ENCODE results near the gene CHCHD6.

Gene CHCHD6

DNA sequence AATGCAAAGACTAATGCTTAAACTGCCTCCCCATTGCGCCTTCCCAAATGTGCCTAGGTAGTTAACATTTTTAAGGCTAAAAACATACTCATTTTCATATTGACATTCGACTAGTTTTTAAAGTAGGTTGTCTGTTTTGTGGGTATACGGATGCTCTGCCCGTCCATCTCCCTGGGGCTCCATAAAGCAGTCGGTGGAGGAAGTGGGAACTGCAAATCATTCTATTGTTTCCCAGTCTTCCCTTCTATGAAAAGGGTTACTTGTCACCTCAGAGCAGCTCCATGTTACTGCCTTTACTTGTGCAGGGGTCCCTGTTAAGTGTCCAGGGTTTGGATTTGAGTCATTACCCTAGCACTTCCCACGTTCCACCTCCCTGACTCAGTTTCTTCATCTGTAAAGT is 10.9 kb downstream of the CHCHD6 start:
- TF ChIP-seq CTCF (IDR thresholded peaks at IDR 0.05) = no peak
- Histone ChIP-seq H3K27me3 (no peaks in the 10 kb centered on the region), H3K4me3 (no peak overlapping the region), H3K27ac (no peak overlapping the region), H3K4me1 (no peaks in the 10 kb centered on the region), H3K36me3 (no peaks in the 10 kb centered on the region), H3K9me3 (no peaks in the 10 kb centered on the region)
- no peak for DNase-seq
- intact Hi-C loops (cut with DNase I; ENCODE audit: low total_unique reads) = no loop called here

DNA sequence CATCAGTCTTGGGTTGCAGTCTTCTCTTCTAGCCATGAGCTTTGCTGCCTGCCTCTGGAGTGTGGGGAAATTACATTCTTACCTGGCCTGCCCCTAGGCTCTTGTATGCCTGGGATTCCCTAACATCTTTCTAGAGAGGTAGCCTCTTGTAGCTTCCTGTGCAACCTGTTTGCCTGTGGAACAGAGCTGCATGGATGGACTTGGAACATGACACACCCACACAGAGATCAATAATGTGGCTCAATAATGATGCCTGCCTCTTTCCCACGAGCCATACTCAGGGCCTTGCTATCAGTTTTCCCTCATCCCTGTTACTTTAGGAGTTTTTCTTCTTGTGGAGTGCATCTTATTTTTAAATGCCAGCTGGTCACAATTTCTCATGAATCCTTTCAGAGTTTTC is 11.4 kb downstream of the CHCHD6 start:
- H3K27me3 ChIP-seq = no peaks in the 10 kb centered on the region
- intact Hi-C loops (cut with DNase I; ENCODE audit: low total_unique reads) = no loop called here
- no peak for DNase-seq
- TF ChIP-seq CTCF (IDR thresholded peaks at IDR 0.05) = no peak
- H3K36me3 ChIP-seq = no peaks in the 10 kb centered on the region
- H3K4me1 ChIP-seq = no peaks in the 10 kb centered on the region
- no peak overlapping the region for H3K27ac ChIP-seq
- H3K9me3 ChIP-seq = no peaks in the 10 kb centered on the region
- H3K4me3 ChIP-seq = no peak overlapping the region

DNA sequence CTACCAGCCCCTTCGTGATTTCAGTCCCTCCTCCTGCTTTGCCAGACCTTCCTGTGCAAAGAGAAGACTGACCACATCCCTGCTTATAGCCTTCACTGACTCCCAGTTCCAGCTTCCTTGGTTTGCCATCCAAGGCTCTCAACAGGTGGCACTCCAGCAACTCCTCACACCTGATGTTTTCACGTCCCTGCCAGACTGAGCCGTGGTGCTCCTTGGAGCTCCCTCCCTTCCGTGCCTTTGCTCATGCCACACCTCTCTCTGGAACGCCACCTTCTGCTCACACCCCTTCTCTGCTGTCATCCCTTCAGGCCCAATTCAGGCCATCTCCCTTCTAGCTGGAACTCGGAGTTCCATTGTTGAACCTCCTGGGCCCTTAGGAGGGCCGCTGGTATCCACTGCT is 12.0 kb downstream of the CHCHD6 start:
- no peak for DNase-seq
- intact Hi-C loops (cut with DNase I; ENCODE audit: low total_unique reads) = no loop called here
- Histone ChIP-seq H3K9me3 (no peaks in the 10 kb centered on the region), H3K27me3 (no peaks in the 10 kb centered on the region), H3K4me1 (no peaks in the 10 kb centered on the region), H3K4me3 (no peak overlapping the region), H3K36me3 (no peaks in the 10 kb centered on the region), H3K27ac (no peak overlapping the region)
- TF ChIP-seq CTCF (IDR thresholded peaks at IDR 0.05) = no peak

GRCh38 chr3:126718561-126719445 is 14.8 kb downstream of the CHCHD6 start:
- Histone ChIP-seq H3K36me3 (no peaks in the 10 kb centered on the region), H3K4me3 (no peak overlapping the region), H3K4me1 (no peaks in the 10 kb centered on the region), H3K27ac (no peak overlapping the region), H3K9me3 (no peaks in the 10 kb centered on the region), H3K27me3 (no peaks in the 10 kb centered on the region)
- TF ChIP-seq CTCF (IDR thresholded peaks at IDR 0.05) = no peak
- DNase-seq = no peak
- intact Hi-C loops (cut with DNase I; ENCODE audit: low total_unique reads) = no loop called here

DNA sequence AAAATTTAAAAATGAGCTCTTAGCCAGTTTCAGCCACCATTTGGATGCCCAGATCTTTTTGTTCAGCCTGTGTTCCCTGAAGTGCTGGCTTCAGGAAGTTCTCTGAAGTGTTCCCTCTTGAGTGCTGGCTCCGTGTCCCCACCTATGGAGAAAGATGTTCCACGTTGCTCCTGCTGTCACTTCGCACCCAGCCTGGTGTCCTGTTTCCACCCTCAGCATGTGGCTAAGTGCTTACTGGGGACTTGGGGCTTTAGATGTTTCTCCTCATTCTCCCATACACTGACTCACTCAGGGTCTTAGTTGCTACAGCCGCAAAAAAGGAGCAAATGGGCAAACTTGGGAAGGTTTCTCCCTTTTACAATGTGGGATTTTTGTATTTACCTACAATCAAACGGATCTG is 16.6 kb downstream of the CHCHD6 start:
- TF ChIP-seq CTCF (IDR thresholded peaks at IDR 0.05) = no peak

More for the DNA sequence above, 16.6 kb downstream of the CHCHD6 start:
- Histone ChIP-seq H3K4me1 (no peaks in the 10 kb centered on the region), H3K36me3 (peaks cover 0 to 7% (median 0%) of the 10 kb centered on the region in 3 donors), H3K9me3 (no peaks in the 10 kb centered on the region), H3K27me3 (no peaks in the 10 kb centered on the region), H3K4me3 (no peak overlapping the region), H3K27ac (no peak overlapping the region)
- intact Hi-C loops (cut with DNase I; ENCODE audit: low total_unique reads) = no loop called here
- DNase-seq = no peak
